Measurements from ENCODE around the gene DNPEP.

GRCh38 chr2:219386532-219387280, 1.0 kb downstream of the DNPEP start:
- TF ChIP-seq ZNF274 (IDR thresholded peaks at IDR 0.05; ENCODE audit: low read depth, low read length) (no peak), YY1 (IDR thresholded peaks at IDR 0.05; ENCODE audit: insufficient read depth, insufficient read length) (no peak), SUZ12 (IDR thresholded peaks at IDR 0.05; ENCODE audit: extremely low read depth, insufficient read depth, insufficient read length) (no peak)

All from NT2/D1 (cell line).